Spleen (tissue), 7 donors: ENCODE results near the gene PACRG.

Source experiments
- CTCF ChIP-seq, 11 experiments: fragments of 200-600 bp in 7 of 11; fragments of 450-650 bp in 4 of 11; sonication (generic) in 4 of 11; IDR thresholded peaks in 8 of 11; conservative IDR thresholded peaks in 3 of 11; 1 replicate in 7 of 11; 2 replicates in 4 of 11; pipeline versions ENCODE4 v1.4.0 to v1.8.0; 2016 to 2021; ENCODE audit warnings: antibody characterized with exemption in 11 of 11, inconsistent platforms in 4 of 11, mild to moderate bottlenecking in 1 of 11
- POLR2A ChIP-seq, 3 donors: fragments of 450-650 bp; IDR thresholded peaks; one replicate each; pipeline ENCODE4 v1.5.1; 2017; ENCODE audit warnings: antibody characterized with exemption in 3 of 3, mild to moderate bottlenecking in 1 of 3
- POLR2AphosphoS5 ChIP-seq, 3 donors: sonication (generic); formaldehyde crosslinking; IDR thresholded peaks; one replicate each; pipeline ENCODE4 v1.5.1; 2017; ENCODE audit warnings: antibody characterized with exemption in 3 of 3
- donor health status: DM: no; HTN: no; CAD: no; lungs with moderate emphysema.
- donor health status: DM: no; HTN: no; CAD: no.
- donor health status: DM: no; HTN: no; CAD: no.

GRCh38 chr6:162785632-162786242, 58.0 kb downstream of the PACRG start:
- TF ChIP-seq CTCF (IDR thresholded peaks at IDR 0.05 in 8 of 11, conservative IDR thresholded peaks at IDR 0.05 in 3 of 11) (no peak), POLR2A (IDR thresholded peaks at IDR 0.05) (no peak), POLR2AphosphoS5 (IDR thresholded peaks at IDR 0.05) (no peak)
